Lung (tissue), 12 donors: Measurements from ENCODE around the gene TMEM167B. TPM values are rescaled to one million over a fixed set of nuclear protein-coding genes. Genes with fewer than 3 reads are reported as not detected.

Experiments used
- ATAC-seq: fragments of 200-7000 bp; cut with Tn5 transposase; one replicate; pipeline ENCODE4 v1.9.1; 2020; ENCODE audit warnings: moderate number of reproducible peaks; ENCODE audit not compliant: insufficient read depth, low FRiP score
- DNase-seq, 3 donors: peaks; one replicate each; pipeline ENCODE4 v3.0.0-alpha.2; 2013 to 2017
- H3K27ac ChIP-seq, 2 donors: one replicate each; pipeline ENCODE4 v1.5.1; 2013; ENCODE audit warnings: mild to moderate bottlenecking in 2 of 2, moderate library complexity in 2 of 2, control low read depth in 1 of 2, inconsistent platforms in 1 of 2, low read depth in 1 of 2, low read length in 1 of 2
- H3K27me3 ChIP-seq, 3 donors: one replicate each; pipeline ENCODE4 v1.5.1; 2013; ENCODE audit warnings: low read length in 2 of 3; ENCODE audit not compliant: control insufficient read depth in 3 of 3, insufficient read depth in 3 of 3
- H3K36me3 ChIP-seq, 4 donors: one replicate each; pipeline ENCODE4 v1.5.1; 2013; ENCODE audit warnings: low read length in 4 of 4, mild to moderate bottlenecking in 1 of 4, moderate library complexity in 1 of 4; ENCODE audit not compliant: control insufficient read depth in 4 of 4, insufficient read depth in 4 of 4
- H3K4me1 ChIP-seq, 5 donors: one replicate each; pipeline ENCODE4 v1.5.1; 2013; ENCODE audit warnings: low read length in 5 of 5, mild to moderate bottlenecking in 2 of 5, moderate library complexity in 1 of 5; ENCODE audit not compliant: control insufficient read depth in 5 of 5, insufficient read depth in 5 of 5
- H3K4me3 ChIP-seq: one replicate; pipeline ENCODE4 v1.5.1; 2013; ENCODE audit warnings: mild to moderate bottlenecking, control low read depth, moderate library complexity
- H3K9ac ChIP-seq, 2 donors: one replicate each; pipeline ENCODE4 v1.5.1; 2013; ENCODE audit warnings: low read length in 2 of 2, control low read depth in 1 of 2; ENCODE audit not compliant: insufficient read depth in 1 of 2
- H3K9me3 ChIP-seq, 4 donors: one replicate each; pipeline ENCODE4 v1.5.1; 2013; ENCODE audit warnings: low read length in 3 of 4, mild to moderate bottlenecking in 1 of 4, moderate library complexity in 1 of 4; ENCODE audit not compliant: control insufficient read depth in 4 of 4, insufficient read depth in 3 of 4
- WGBS, 2 donors: extraction: QIAGEN DNeasy Blood & Tissue Kit; methylation state at CpG; one replicate each; pipeline ENCODE4 v1.1.7; 2013; 5-methylcytosine and 5-hydroxymethylcytosine counted together
- polyA plus RNA-seq, 2 donors: library from polyadenylated mRNA; stranded (reverse); fragments of 200-250 nt; gene quantifications; one replicate each; pipeline ENCODE4 v1.2.1, GENCODE V29; 2013
- total RNA-seq, 2 donors: library from RNA; depleted of rRNA in 1 of 2; stranded (reverse); fragments of >200 nt in 1 of 2; gene quantifications; one replicate each; pipeline ENCODE4 v1.2.1, GENCODE V29; 2014 to 2021
- TF ChIP-seq, protein P1 (sequence below): IDR thresholded peaks from 2 replicates; pipeline ENCODE4 v1.5.1; 2012; ENCODE audit warnings: mild to moderate bottlenecking; ENCODE audit errors: control extremely low read depth, extremely low read depth
- donor health status: control.
- donor health status: control.
- donor health status: Bipolar disorder and iron deficiency.
- donor health status: healthy.
- donor health status: DM: yes; HTN: yes; CAD: no.

Gene TMEM167B
- total and polyA plus RNA-seq, 4 donors: 22.5 to 44.6 (median 35.6) TPM

DNA sequence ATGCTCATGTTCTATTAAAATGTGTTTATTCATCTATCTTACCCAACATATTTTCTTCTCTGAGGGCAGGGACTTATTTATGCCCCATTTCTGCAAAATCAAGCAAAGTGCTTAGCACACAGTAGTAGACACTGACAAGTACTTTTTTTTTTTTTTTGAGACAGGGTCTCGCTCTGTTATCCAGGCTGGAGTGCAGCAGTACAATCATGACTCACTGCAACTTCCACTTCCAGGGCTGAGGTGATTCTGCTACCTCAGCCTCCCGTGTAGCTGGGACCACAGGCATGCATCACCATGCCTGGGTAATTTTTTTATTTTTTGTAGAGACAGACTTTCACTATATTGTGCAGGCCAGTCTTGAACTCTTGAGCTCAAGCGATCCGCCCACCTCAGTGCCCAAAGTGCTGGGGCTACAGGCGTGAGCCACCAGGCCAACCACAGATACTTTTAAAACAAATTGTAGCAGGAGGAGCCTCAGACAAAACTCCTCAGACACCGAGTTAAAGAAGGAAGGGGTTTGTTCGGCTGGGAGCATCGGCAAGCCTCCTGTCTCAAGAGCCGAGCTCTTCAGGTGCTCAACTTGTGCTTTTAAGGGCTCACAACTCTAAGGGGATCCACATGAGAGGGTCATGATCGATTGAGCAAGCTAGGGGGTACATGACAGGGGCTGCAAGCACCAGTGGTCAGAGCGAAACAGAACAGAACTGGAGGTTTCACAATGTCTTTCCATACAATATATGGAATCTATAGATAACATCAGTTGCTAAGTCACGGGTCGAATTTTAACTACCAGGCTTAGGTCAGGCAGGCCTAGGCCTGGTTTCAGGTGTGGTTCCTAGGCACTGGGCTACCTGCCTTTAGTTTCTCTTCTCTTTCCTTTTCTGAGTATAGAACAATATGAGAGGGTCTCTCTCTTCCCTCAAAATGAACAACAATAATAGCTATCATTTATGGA is 5.7 kb upstream of the TMEM167B start:
- TF ChIP-seq, protein P1, sequence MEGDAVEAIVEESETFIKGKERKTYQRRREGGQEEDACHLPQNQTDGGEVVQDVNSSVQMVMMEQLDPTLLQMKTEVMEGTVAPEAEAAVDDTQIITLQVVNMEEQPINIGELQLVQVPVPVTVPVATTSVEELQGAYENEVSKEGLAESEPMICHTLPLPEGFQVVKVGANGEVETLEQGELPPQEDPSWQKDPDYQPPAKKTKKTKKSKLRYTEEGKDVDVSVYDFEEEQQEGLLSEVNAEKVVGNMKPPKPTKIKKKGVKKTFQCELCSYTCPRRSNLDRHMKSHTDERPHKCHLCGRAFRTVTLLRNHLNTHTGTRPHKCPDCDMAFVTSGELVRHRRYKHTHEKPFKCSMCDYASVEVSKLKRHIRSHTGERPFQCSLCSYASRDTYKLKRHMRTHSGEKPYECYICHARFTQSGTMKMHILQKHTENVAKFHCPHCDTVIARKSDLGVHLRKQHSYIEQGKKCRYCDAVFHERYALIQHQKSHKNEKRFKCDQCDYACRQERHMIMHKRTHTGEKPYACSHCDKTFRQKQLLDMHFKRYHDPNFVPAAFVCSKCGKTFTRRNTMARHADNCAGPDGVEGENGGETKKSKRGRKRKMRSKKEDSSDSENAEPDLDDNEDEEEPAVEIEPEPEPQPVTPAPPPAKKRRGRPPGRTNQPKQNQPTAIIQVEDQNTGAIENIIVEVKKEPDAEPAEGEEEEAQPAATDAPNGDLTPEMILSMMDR: no peak
- Histone ChIP-seq H3K9me3 (peaks cover 0 to 3% (median 0%) of the 10 kb centered on the region in 4 donors), H3K4me1 (peaks cover 0 to 3% (median 0%) of the 10 kb centered on the region in 5 donors), H3K9ac (no peak overlapping the region), H3K36me3 (no peaks in the 10 kb centered on the region), H3K27me3 (no peaks in the 10 kb centered on the region), H3K27ac (no peak overlapping the region), H3K4me3 (no peak overlapping the region)
- DNase-seq: no peak
- ATAC-seq: no peak
- 82 to 84% methylated on average over 13 of the region's 13 CpGs for WGBS, 2 donors

DNA sequence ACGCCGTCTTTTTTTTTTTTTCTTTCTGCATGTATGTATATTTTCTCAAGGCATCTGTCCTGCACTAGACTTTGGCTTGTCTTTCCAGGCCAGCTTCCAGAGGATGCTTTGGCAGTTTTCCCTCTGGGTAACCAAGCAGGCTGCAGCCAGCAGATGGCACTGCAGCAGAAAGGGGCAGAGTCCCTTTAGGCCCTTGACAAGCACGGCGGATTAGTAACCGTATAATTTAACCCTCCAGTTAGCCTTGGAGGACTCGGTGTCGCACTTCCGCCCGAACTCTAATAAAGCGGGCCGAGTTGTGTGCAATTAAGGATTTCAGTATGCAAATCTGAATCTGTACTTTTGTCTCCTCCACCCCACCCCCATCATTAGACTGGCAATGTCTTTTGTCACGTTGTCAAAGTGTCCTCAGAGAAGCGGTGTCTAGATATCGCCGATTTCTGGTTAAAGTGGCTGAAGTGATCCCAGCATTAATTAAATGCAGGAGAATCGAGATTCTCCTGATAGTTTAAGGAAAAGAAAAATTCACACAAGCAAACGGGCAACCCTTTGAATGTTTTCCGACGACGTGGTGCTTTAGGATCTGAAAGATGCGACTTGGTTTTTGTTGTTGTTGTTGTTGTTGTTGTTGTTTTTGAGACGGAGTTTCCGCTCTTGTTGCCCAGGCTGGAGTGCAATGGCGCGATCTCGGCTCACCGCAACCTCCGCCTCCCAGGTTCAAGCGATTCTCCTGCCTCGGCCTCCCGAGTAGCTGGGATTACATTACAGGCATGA is 1.1 kb upstream of the TMEM167B start:
- no peak for ATAC-seq
- H3K9ac ChIP-seq: no peak overlapping the region
- peak overlapping the region; percentile 85 to 99 for H3K27ac ChIP-seq
- no peak overlapping the region for H3K4me3 ChIP-seq
- 67 to 70% methylated on average over 31 of the region's 31 CpGs for WGBS, 2 donors
- peaks cover 6 to 16% (median 9%) of the 10 kb centered on the region in 5 donors for H3K4me1 ChIP-seq
- H3K9me3 ChIP-seq: peaks cover 0 to 3% (median 0%) of the 10 kb centered on the region in 4 donors
- H3K27me3 ChIP-seq: no peaks in the 10 kb centered on the region
- DNase-seq: peak; percentile 59 to 71 (median 63)
- peaks cover 2 to 7% (median 5%) of the 10 kb centered on the region in 4 donors for H3K36me3 ChIP-seq
- TF ChIP-seq, protein P1: peak; percentile 16

DNA sequence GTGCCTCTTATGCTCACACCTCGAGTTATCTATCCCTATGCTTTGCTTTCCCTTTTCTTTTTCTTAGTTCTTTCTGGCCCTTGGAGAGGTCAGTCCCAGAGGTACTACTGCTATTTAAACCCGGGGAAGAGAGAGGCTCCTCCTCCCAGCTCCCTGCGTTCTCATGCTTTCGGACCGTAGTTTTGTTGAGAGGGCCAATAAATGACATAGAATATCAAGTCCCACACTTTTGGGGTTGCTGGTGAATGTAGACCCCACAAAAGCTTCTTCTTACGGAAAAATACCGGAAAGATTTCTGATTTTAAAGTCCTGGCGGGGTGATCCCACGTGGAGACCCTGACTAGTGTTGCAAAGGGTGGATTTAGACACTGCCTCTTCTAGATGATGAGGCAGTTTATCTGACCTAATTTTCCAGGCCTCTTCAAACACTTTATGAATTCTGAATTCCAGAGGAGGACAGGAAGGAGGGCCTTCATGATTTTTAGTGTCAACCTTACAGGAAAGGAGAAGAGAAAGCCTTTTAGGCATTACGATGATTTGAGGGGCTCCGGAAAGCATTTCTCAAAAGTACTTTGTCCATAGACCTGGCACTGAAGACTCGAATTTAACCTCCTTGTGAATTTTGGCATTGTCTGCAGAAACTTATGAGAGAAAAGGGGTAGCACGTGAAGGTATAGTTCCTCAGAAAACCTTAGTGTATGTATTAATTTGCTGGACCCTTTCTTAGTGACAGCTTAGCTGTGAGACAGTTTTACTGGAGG is 694 bp downstream of the TMEM167B start:
- Histone ChIP-seq H3K27ac (peak overlapping the region; percentile 85 to 99), H3K36me3 (peaks cover 4 to 12% (median 8%) of the 10 kb centered on the region in 4 donors), H3K4me1 (peaks cover 6 to 16% (median 9%) of the 10 kb centered on the region in 5 donors), H3K27me3 (no peaks in the 10 kb centered on the region), H3K4me3 (peak overlapping the region; percentile 79), H3K9ac (peak overlapping the region; percentile 84 to 88), H3K9me3 (peaks cover 0 to 3% (median 0%) of the 10 kb centered on the region in 4 donors)
- 1% methylated on average over 13 of the region's 13 CpGs for WGBS, 2 donors
- TF ChIP-seq, protein P1: no peak
- DNase-seq: peak in 1 of 3 donors; percentile 60
- peak; percentile 69 for ATAC-seq
